NCI-H1436 (cell line): ENCODE data around the gene SULT1A2.
"Not testable (repeated sequence)": the region's sequence is repeated elsewhere in the genome, so short reads cannot be mapped to it uniquely, and the experiment has no call there.

Experiments
- DNase-seq: peaks from one replicate; lab custom pipeline; 2025; lab: John Stamatoyannopoulos, UW

Gene SULT1A2

GRCh38 chr16:28591355-28591754, 5.5 kb downstream of the SULT1A2 start:
- DNase-seq: no peak

- no peak for DNase-seq
These were observed 6.2 kb downstream of the SULT1A2 start for GRCh38 chr16:28590384-28591340.

GRCh38 chr16:28589930-28590329, 6.9 kb downstream of the SULT1A2 start:
- no peak for DNase-seq

- DNase-seq: no peak
These were observed 7.8 kb downstream of the SULT1A2 start for GRCh38 chr16:28589069-28589468.

- no peak for DNase-seq
These were observed 9.5 kb downstream of the SULT1A2 start for GRCh38 chr16:28587386-28587785.

- DNase-seq: no peak
These were observed 10.4 kb downstream of the SULT1A2 start for GRCh38 chr16:28586466-28586865.

GRCh38 chr16:28585674-28586073, 11.2 kb downstream of the SULT1A2 start:
- no peak for DNase-seq

GRCh38 chr16:28580726-28581315, 16.0 kb downstream of the SULT1A2 start:
- DNase-seq: no peak

- DNase-seq: no peak
These were observed 21.3 kb downstream of the SULT1A2 start for GRCh38 chr16:28575446-28576109.

- DNase-seq: no peak
These were observed 21.9 kb downstream of the SULT1A2 start for GRCh38 chr16:28574925-28575324.

- no peak for DNase-seq
These were observed 22.8 kb downstream of the SULT1A2 start for GRCh38 chr16:28573738-28574718.

- DNase-seq: no peak
These were observed 23.9 kb downstream of the SULT1A2 start for GRCh38 chr16:28572696-28573510.

GRCh38 chr16:28569968-28570752, 26.7 kb downstream of the SULT1A2 start:
- DNase-seq: no peak

GRCh38 chr16:28569021-28569420, 27.8 kb downstream of the SULT1A2 start:
- no peak for DNase-seq

- DNase-seq: no peak
These were observed 29.6 kb downstream of the SULT1A2 start for GRCh38 chr16:28567292-28567691.

GRCh38 chr16:28566233-28566925, 30.5 kb downstream of the SULT1A2 start:
- DNase-seq: not testable (repeated sequence)

GRCh38 chr16:28563218-28563617, 33.6 kb downstream of the SULT1A2 start:
- DNase-seq: no peak

- no peak for DNase-seq
These were observed 34.7 kb downstream of the SULT1A2 start for GRCh38 chr16:28562199-28562598.

GRCh38 chr16:28561557-28562187, 35.2 kb downstream of the SULT1A2 start:
- DNase-seq: no peak
